Measurements from ENCODE around the gene ADCY1. TPM values are rescaled to one million over a fixed set of nuclear protein-coding genes. Genes with fewer than 3 reads are reported as not detected.

Gene ADCY1
- total and polyA plus RNA-seq, 4 donors, result 0.33 to 20.1 (median 4.1) TPM

GRCh38 chr7:45622058-45622457 is 47.9 kb downstream of the ADCY1 start:
- no peaks in the 10 kb centered on the region for H3K36me3 ChIP-seq (ENCODE audit: control insufficient read depth in 4 of 4, insufficient read depth in 3 of 4, low read depth in 1 of 4, low read length in 3 of 4)
- no peak overlapping the region for H3K27ac ChIP-seq (ENCODE audit: low read depth in 1 of 2, low read length in 2 of 2)
- H3K9me3 ChIP-seq (ENCODE audit: control insufficient read depth in 4 of 4, low read length in 3 of 4), result peaks cover 0 to 6% (median 3%) of the 10 kb centered on the region in 4 donors
- H3K4me1 ChIP-seq (ENCODE audit: control insufficient read depth in 4 of 4, insufficient read depth in 4 of 4, low read length in 3 of 4), result no peaks in the 10 kb centered on the region
- H3K4me3 ChIP-seq (ENCODE audit: low read depth in 1 of 3, low read length in 3 of 3), result no peak overlapping the region
- no peaks in the 10 kb centered on the region for H3K27me3 ChIP-seq (ENCODE audit: control insufficient read depth in 4 of 4, insufficient read depth in 4 of 4, low read length in 3 of 4)
- TF ChIP-seq NR2F2 (IDR thresholded peaks at IDR 0.05), result no peak
- no peak for TF ChIP-seq TAF1 (conservative IDR thresholded peaks at IDR 0.05)
- TF ChIP-seq SP1 (IDR thresholded peaks at IDR 0.05), result no peak
- no peak for TF ChIP-seq RXRA (IDR thresholded peaks at IDR 0.05)
- TF ChIP-seq, protein P1, sequence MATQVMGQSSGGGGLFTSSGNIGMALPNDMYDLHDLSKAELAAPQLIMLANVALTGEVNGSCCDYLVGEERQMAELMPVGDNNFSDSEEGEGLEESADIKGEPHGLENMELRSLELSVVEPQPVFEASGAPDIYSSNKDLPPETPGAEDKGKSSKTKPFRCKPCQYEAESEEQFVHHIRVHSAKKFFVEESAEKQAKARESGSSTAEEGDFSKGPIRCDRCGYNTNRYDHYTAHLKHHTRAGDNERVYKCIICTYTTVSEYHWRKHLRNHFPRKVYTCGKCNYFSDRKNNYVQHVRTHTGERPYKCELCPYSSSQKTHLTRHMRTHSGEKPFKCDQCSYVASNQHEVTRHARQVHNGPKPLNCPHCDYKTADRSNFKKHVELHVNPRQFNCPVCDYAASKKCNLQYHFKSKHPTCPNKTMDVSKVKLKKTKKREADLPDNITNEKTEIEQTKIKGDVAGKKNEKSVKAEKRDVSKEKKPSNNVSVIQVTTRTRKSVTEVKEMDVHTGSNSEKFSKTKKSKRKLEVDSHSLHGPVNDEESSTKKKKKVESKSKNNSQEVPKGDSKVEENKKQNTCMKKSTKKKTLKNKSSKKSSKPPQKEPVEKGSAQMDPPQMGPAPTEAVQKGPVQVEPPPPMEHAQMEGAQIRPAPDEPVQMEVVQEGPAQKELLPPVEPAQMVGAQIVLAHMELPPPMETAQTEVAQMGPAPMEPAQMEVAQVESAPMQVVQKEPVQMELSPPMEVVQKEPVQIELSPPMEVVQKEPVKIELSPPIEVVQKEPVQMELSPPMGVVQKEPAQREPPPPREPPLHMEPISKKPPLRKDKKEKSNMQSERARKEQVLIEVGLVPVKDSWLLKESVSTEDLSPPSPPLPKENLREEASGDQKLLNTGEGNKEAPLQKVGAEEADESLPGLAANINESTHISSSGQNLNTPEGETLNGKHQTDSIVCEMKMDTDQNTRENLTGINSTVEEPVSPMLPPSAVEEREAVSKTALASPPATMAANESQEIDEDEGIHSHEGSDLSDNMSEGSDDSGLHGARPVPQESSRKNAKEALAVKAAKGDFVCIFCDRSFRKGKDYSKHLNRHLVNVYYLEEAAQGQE (IDR thresholded peaks at IDR 0.05), result no peak
- TF ChIP-seq FOXA2 (IDR thresholded peaks at IDR 0.05), result no peak
- TF ChIP-seq ZBTB33 (IDR thresholded peaks at IDR 0.05), result no peak
- TF ChIP-seq YY1 (IDR thresholded peaks at IDR 0.05), result no peak
- TF ChIP-seq FOXA1 (IDR thresholded peaks at IDR 0.05), result no peak
- TF ChIP-seq JUND (IDR thresholded peaks at IDR 0.05), result no peak
- TF ChIP-seq MAX (IDR thresholded peaks at IDR 0.05), result no peak
- TF ChIP-seq EGR1 (IDR thresholded peaks at IDR 0.05; ENCODE audit: low read depth in 2 of 2), result no peak
- no peak overlapping the region for H3K9ac ChIP-seq (ENCODE audit: low read depth in 1 of 2, low read length in 2 of 2)
- no peak for DNase-seq (ENCODE audit: low spot score)
- 87% methylated on average over 9 of the region's 9 CpGs for WGBS

DNA sequence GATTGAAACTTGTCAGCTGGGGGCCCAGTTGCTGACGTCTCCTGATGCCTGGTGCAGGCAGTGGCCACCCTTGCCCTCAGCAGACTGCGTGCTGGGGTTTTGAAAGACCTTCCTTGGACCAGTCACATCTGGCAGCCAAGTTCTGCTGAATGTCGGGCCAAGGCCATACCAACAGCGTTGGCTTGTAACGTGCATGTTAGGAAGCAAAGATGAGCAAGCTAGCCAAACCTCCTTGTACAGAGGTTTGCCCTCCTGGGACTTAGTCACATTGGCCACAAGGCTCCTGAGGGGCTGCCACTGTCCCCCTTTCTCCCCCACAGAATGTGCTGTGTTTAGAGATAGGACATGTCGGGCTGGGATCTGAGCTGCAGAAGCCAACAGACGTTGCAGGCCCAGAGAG is 49.0 kb downstream of the ADCY1 start:
- no peaks in the 10 kb centered on the region for H3K4me1 ChIP-seq (ENCODE audit: control insufficient read depth in 4 of 4, insufficient read depth in 4 of 4, low read length in 3 of 4)
- no peak overlapping the region for H3K9ac ChIP-seq (ENCODE audit: low read depth in 1 of 2, low read length in 2 of 2)
- TF ChIP-seq ZBTB33 (IDR thresholded peaks at IDR 0.05), result no peak
- no peak for TF ChIP-seq RAD21 (IDR thresholded peaks at IDR 0.05)
- TF ChIP-seq EGR1 (IDR thresholded peaks at IDR 0.05; ENCODE audit: low read depth in 2 of 2), result no peak
- no peak for TF ChIP-seq HNF4G (IDR thresholded peaks at IDR 0.05)
- no peak for TF ChIP-seq GABPA (IDR thresholded peaks at IDR 0.05 in 1 of 2, conservative IDR thresholded peaks at IDR 0.05 in 1 of 2)
- TF ChIP-seq FOXA1 (IDR thresholded peaks at IDR 0.05), result no peak
- no peak for TF ChIP-seq CTCF (IDR thresholded peaks at IDR 0.05; ENCODE audit: low read depth, low read length, missing input control)
- TF ChIP-seq, protein P1 (IDR thresholded peaks at IDR 0.05), result no peak
- TF ChIP-seq RXRA (IDR thresholded peaks at IDR 0.05), result no peak
- no peak for TF ChIP-seq TAF1 (conservative IDR thresholded peaks at IDR 0.05)
- no peak for TF ChIP-seq YY1 (IDR thresholded peaks at IDR 0.05)
- no peak for TF ChIP-seq JUND (IDR thresholded peaks at IDR 0.05)
- no peak for TF ChIP-seq HNF4A (conservative IDR thresholded peaks at IDR 0.05)
- no peak for TF ChIP-seq SP1 (IDR thresholded peaks at IDR 0.05)
- no peak for TF ChIP-seq MAX (IDR thresholded peaks at IDR 0.05)
- no peak for TF ChIP-seq NR2F2 (IDR thresholded peaks at IDR 0.05)
- H3K27me3 ChIP-seq (ENCODE audit: control insufficient read depth in 4 of 4, insufficient read depth in 4 of 4, low read length in 3 of 4), result no peaks in the 10 kb centered on the region
- no peak overlapping the region for H3K4me3 ChIP-seq (ENCODE audit: low read depth in 1 of 3, low read length in 3 of 3)
- H3K27ac ChIP-seq (ENCODE audit: low read depth in 1 of 2, low read length in 2 of 2), result no peak overlapping the region
- DNase-seq (ENCODE audit: low spot score), result no peak
- 91% methylated on average over 7 of the region's 7 CpGs for WGBS
- no peaks in the 10 kb centered on the region for H3K36me3 ChIP-seq (ENCODE audit: control insufficient read depth in 4 of 4, insufficient read depth in 3 of 4, low read depth in 1 of 4, low read length in 3 of 4)
- peaks cover 0 to 3% (median under 1%) of the 10 kb centered on the region in 4 donors for H3K9me3 ChIP-seq (ENCODE audit: control insufficient read depth in 4 of 4, low read length in 3 of 4)

Measured in liver (tissue), 9 donors.